ENCODE measurements around the gene TMEM106A.
"Not testable (repeated sequence)": the region's sequence is repeated elsewhere in the genome, so short reads cannot be mapped to it uniquely, and the experiment has no call there.

DNA sequence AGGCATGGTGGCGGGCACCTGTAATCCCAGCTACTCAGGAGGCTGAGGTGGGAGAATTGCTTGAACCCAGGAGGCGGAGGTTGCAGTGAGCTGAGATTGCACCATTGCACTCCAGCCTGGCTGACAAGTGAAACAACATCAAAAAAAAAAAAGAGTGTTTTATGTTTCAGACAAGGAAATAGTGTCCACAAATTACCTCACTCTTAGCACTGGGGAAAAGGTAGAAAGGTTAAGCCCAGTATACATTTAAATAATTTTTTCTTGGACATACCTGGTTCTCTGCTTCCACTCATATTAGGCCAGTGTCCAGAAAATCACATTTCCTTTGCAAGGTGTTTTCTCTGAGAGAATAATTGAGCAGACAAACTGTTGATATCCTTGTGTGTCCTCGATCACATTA is 8.7 kb upstream of the TMEM106A start:
- not testable (repeated sequence) for TF ChIP-seq CTCF (IDR thresholded peaks at IDR 0.05; ENCODE audit: low read depth, low read length); POLR2A (IDR thresholded peaks at IDR 0.05; ENCODE audit: extremely low read depth, insufficient read length)
